Activated T-cell treated with anti-CD3 and anti-CD28 coated beads, Interleukin-2, amount 50 U/mL, for 72 hours (primary cell): ENCODE measurements around the gene SNX8. TPM values are rescaled to one million over a fixed set of nuclear protein-coding genes. Genes with fewer than 3 reads are reported as not detected.
A peak's percentile ranks its signal among the peaks of the same experiment; 100 is the strongest.

Experiments
- ATAC-seq, 2 donors: fragments of 150-1000 bp; cut with Tn5 transposase; replicated peaks in 1 of 2; 2 replicates each; pipeline ENCODE4 v1.10.0; 2021; ENCODE audit warnings: moderate library complexity in 2 of 2, mild to moderate bottlenecking in 1 of 2
- DNase-seq, 2 donors: peaks; one replicate each; pipeline ENCODE4 v3.0.0; 2021 to 2022; ENCODE audit warnings: mixed read lengths in 1 of 2
- H3K27ac Mint-ChIP-seq: one replicate; pipeline ENCODE4 v1.8.0; 2022; ENCODE audit warnings: mild to moderate bottlenecking, moderate library complexity, mixed read lengths
- H3K27me3 Mint-ChIP-seq: one replicate; pipeline ENCODE4 v1.8.0; 2022; ENCODE audit warnings: low read depth, mixed read lengths
- H3K36me3 Mint-ChIP-seq, 2 donors: one replicate each; pipeline ENCODE4 v1.8.0; 2022; ENCODE audit warnings: mixed read lengths in 2 of 2, mild to moderate bottlenecking in 1 of 2; ENCODE audit not compliant: insufficient read depth in 2 of 2
- H3K4me1 Mint-ChIP-seq: one replicate; pipeline ENCODE4 v1.8.0; 2022; ENCODE audit warnings: low read depth, mixed read lengths
- H3K4me3 Mint-ChIP-seq, 2 donors: one replicate each; pipeline ENCODE4 v1.8.0; 2022; ENCODE audit warnings: mild to moderate bottlenecking in 2 of 2, mixed read lengths in 2 of 2, moderate library complexity in 2 of 2
- H3K9me3 Mint-ChIP-seq, 2 donors: one replicate each; pipeline ENCODE4 v1.8.0; 2022; ENCODE audit warnings: mixed read lengths in 2 of 2
- total RNA-seq, 2 donors: library from RNA; stranded (reverse); gene quantifications; one replicate each; pipeline ENCODE4 v1.2.3, GENCODE V29; 2022

SNX8 gene, protein sequence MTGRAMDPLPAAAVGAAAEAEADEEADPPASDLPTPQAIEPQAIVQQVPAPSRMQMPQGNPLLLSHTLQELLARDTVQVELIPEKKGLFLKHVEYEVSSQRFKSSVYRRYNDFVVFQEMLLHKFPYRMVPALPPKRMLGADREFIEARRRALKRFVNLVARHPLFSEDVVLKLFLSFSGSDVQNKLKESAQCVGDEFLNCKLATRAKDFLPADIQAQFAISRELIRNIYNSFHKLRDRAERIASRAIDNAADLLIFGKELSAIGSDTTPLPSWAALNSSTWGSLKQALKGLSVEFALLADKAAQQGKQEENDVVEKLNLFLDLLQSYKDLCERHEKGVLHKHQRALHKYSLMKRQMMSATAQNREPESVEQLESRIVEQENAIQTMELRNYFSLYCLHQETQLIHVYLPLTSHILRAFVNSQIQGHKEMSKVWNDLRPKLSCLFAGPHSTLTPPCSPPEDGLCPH
- total RNA-seq, result 10 to 100 TPM; 25.5 to 31.2 TPM

DNA sequence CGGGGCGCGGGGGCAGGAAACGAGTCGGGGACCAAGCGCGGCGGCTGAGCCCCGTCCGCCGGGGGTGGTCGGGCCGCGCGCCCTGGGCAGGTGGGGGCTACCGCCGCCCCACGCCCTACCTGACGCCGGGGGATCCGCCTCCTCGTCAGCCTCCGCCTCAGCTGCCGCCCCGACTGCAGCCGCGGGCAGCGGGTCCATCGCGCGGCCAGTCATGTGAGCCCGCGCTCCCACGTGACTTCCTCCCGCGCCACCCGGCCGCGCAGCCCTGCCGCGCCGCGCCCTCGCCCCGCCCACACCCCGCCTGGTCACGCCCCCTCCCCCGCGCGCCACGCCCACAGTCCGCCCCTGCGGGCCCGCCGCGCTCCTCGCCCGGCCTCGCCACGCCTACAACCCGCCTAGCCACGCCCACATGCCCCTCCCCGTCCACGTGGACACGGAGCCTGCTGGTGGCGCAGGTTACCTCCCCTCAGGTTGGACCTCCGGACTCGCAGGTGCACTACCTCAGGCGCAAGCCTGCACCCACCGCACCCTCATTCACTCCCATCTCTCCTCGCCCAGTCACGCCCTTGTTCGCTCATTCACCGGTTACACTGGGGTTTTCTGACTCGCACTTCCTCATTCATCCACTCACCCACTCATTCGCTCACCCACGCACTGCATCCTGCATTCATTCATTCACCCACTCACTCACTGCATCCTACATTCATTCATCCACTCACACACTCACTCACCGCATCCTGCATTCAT, at the start of gene SNX8:
Gene SNX8 (minus strand): TSS at position 233 of the 747 bp plus-strand sequence. CDS start 20 bp downstream, at position 213.
- Mint-ChIP-seq H3K4me1 (peaks cover 14% of the 10 kb centered on the region), H3K27ac (peak within 1 kb of the TSS; percentile 92), H3K4me3 (peak within 1 kb of the TSS in 1 of 2 donors; percentile 92), H3K27me3 (no peaks in the 10 kb centered on the region), H3K9me3 (no peaks in the 10 kb centered on the region), H3K36me3 (peaks cover 3 to 7% of the 10 kb centered on the region in 2 donors)
- ATAC-seq, result peak; percentile 92 to 94
- DNase-seq, result peak; percentile 93 to 95

DNA sequence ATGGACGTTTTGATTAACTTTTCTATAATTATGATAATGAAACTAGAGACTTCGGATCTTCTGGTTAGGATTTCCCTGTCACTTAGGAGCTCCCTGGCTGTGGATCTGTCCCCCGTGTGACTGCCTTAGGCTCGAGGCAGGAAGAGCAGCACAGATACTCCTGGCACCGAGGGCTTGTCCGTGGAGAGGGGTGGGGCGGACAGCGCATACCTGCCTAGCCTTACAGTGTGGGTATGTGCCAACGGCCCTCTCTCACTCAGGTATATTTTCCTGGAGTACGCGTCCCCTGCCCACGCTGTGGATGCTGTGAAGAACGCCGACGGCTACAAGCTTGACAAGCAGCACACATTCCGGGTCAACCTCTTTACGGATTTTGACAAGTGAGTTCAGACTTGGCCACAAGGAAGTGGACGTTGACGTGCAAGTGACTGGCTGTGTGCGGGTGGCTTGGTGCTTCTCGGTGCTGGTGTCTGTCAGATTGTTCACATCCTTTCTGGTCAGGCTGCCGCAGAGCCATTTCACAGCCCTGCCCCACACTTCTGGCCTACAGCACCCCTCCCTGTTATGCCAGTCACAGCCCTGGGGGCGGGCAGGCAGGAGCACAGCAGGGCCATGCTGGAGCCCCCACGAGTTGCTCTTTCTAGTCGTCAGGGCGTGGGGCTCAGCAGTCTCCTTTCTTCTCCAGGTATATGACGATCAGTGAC, 48.3 kb upstream of the SNX8 start:
- DNase-seq (no peak), ATAC-seq (no peak)
- Mint-ChIP-seq H3K4me3 (no peak overlapping the region), H3K9me3 (no peaks in the 10 kb centered on the region), H3K27ac (no peak overlapping the region), H3K4me1 (peaks cover 33% of the 10 kb centered on the region), H3K36me3 (peaks cover 6 to 46% of the 10 kb centered on the region in 2 donors), H3K27me3 (no peaks in the 10 kb centered on the region)

DNA sequence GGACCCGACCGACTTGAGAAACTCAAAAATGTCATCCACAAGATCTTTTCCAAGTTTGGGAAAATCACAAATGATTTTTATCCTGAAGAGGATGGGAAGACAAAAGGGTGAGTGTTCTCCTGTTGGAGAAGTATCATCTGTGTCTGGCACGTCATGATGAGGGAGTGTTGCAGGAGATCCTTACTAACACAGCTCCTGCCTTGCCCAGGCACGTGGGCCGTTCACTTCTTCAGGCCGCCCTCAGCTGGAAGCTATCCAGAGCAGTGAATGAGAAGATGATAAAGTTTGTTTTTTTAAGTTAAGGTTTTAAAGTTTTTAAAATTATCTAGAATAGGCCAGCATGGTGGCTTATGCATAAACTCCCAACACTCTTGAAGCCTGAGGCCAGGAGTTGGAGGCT, 46.6 kb upstream of the SNX8 start:
- Mint-ChIP-seq H3K36me3 (peaks cover 5 to 42% of the 10 kb centered on the region in 2 donors), H3K9me3 (no peaks in the 10 kb centered on the region), H3K4me1 (peaks cover 50% of the 10 kb centered on the region), H3K4me3 (no peak overlapping the region), H3K27me3 (no peaks in the 10 kb centered on the region), H3K27ac (peak overlapping the region; percentile 20)
- ATAC-seq (no peak), DNase-seq (no peak)

DNA sequence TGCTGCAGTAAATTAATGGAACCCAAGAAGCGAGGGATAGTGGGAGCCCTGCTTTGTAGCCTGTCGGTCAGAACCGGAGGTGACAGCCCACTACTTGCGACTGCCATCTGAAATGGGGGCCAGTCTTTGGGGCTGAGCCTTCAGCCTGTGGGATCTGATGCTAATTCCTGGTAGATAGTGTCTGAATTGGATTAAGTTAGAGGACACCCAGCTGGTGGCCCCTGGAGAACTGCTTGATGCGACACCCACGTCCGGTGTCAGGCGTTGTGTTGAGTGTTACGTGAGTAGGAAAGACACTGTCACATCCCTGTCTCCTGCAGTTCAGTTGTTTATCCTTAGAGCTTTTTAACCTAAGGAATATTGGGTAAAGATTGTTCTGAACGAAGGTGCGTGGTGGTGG, 45.4 kb upstream of the SNX8 start:
- peak overlapping the region; percentile 42 for H3K27ac Mint-ChIP-seq
- no peaks in the 10 kb centered on the region for H3K27me3 Mint-ChIP-seq
- DNase-seq (no peak), ATAC-seq (no peak)
- H3K4me3 Mint-ChIP-seq, result no peak overlapping the region
- H3K4me1 Mint-ChIP-seq, result peaks cover 51% of the 10 kb centered on the region
- H3K36me3 Mint-ChIP-seq, result peaks cover 3 to 37% of the 10 kb centered on the region in 2 donors
- no peaks in the 10 kb centered on the region for H3K9me3 Mint-ChIP-seq

DNA sequence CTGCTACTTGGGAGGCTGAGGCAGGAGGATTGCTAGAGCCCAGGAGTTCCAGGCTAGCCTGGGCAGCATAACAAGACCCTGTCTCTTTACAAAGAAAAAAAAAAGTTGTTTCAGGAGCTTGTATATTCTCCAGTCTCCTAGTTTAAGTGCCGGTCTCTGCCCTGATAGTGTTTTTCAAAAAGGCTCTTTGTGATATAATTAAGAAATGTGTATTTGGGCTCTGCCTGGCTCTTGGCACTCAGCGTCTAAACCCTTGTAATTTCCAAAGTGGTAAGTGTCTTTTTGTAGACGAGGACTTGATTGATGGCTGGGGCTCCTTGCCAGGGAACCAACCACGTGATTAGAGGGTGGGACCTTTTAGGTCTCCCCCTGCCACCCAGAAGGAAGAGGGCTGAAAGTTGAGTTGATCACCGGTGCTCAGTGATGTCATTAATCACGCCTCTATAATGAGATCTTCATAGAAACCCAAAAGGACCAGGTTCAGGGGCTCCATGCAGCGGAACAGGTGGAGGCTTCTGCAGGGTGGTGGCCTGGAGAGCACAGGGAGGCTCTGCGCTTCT, 44.8 kb upstream of the SNX8 start:
- ATAC-seq (no peak), DNase-seq (no peak)
- H3K4me1 Mint-ChIP-seq, result peaks cover 55% of the 10 kb centered on the region
- peak overlapping the region; percentile 11 to 30 for H3K4me3 Mint-ChIP-seq
- no peak overlapping the region for H3K27ac Mint-ChIP-seq
- H3K27me3 Mint-ChIP-seq, result no peaks in the 10 kb centered on the region
- H3K9me3 Mint-ChIP-seq, result no peaks in the 10 kb centered on the region
- H3K36me3 Mint-ChIP-seq, result peaks cover 4 to 34% of the 10 kb centered on the region in 2 donors

DNA sequence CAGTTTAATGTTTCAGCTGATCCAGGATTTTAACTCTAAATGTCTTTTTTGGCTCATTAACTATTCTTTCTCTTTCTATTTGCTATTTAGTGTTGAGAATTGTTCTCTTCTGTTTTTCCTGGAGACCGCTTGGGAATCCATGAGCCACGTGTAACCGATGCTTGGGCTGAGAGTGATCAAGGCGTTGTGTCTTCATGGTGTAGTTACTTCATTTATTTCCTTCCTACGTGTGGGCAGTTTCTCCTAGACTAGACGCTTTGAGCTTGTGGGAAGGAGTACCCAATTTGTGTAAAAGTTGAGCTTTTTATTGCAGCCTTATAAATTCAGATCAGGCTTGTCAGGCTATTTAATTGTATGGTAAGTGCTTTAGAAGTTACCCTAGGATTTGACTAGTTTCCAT, 43.3 kb upstream of the SNX8 start:
- peak overlapping the region; percentile 16 for H3K27ac Mint-ChIP-seq
- no peak for DNase-seq
- H3K36me3 Mint-ChIP-seq, result peaks cover 4 to 26% of the 10 kb centered on the region in 2 donors
- H3K27me3 Mint-ChIP-seq, result no peaks in the 10 kb centered on the region
- no peak for ATAC-seq
- H3K4me3 Mint-ChIP-seq, result peak overlapping the region; percentile 39 to 79
- peaks cover 61% of the 10 kb centered on the region for H3K4me1 Mint-ChIP-seq
- H3K9me3 Mint-ChIP-seq, result no peaks in the 10 kb centered on the region

DNA sequence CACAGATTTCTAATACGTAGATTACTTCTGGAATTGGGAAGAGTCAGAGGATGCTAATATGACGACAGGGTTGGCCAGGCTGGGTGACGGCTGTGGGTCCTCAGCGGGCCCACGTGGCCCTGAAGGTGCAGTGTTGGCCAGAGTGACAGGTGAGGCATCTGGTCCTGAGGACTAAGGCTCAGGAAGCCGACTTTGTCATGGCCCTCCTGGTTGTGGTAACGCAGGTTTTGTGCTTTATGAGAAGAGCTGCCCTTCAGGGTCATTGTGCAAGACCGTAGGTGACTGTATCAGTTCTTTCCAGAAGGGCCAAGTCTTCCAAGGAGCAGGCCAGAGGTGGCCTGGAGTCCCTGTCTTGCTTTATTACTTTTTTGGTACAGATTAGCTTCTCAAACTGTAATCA, 42.9 kb upstream of the SNX8 start:
- Mint-ChIP-seq H3K4me1 (peaks cover 65% of the 10 kb centered on the region), H3K27ac (peak overlapping the region; percentile 16), H3K9me3 (no peaks in the 10 kb centered on the region), H3K36me3 (peaks cover 4 to 23% of the 10 kb centered on the region in 2 donors), H3K4me3 (peak overlapping the region; percentile 79 to 90), H3K27me3 (no peaks in the 10 kb centered on the region)
- DNase-seq, result no peak
- ATAC-seq, result no peak

DNA sequence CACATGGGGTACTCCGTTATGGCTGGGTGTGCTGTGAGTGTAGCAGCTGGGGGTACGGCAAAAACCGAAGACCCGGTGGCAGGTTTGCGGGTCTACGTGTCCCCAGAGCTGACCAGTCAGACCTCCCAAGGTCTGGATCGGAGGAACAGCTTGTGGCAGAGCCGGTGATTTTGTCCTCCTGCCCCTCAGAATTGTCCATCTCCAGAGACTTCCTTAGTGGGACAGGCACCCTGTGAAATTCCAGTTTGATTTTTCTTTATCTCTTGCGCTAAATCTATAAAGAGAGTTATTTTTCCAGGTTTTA, 41.4 kb upstream of the SNX8 start:
- Mint-ChIP-seq H3K36me3 (peaks cover 4 to 17% of the 10 kb centered on the region in 2 donors), H3K27ac (peak overlapping the region; percentile 93), H3K27me3 (no peaks in the 10 kb centered on the region), H3K9me3 (no peaks in the 10 kb centered on the region), H3K4me1 (peaks cover 66% of the 10 kb centered on the region), H3K4me3 (peak overlapping the region; percentile 79 to 90)
- ATAC-seq (no peak), DNase-seq (no peak)

DNA sequence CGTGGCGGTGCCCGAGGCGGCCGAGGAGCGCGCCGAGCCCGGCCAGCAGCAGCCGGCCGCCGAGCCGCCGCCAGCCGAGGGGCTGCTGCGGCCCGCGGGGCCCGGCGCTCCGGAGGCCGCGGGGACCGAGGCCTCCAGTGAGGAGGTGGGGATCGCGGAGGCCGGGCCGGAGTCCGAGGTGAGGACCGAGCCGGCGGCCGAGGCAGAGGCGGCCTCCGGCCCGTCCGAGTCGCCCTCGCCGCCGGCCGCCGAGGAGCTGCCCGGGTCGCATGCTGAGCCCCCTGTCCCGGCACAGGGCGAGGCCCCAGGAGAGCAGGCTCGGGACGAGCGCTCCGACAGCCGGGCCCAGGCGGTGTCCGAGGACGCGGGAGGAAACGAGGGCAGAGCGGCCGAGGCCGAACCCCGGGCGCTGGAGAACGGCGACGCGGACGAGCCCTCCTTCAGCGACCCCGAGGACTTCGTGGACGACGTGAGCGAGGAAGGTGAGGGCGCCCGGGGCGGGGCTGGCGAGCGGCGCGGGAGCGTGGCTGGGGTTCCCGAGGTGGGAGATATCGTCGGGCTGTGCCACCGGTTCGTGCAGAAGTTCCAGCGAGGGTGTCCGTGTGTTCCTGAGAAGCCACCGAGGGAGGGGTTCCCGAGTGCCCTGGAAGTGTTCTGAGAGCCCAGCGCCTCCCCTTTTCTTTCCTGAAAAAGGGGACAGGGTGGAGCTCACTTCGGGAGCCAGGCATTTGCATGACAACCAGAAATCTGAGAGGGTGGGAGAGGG, 40.9 kb upstream of the SNX8 start:
- ATAC-seq (peak; percentile 2 to 10), DNase-seq (peak; percentile 30 to 36)
- Mint-ChIP-seq H3K27me3 (no peaks in the 10 kb centered on the region), H3K27ac (peak overlapping the region; percentile 100), H3K4me3 (peak overlapping the region; percentile 95 to 98), H3K36me3 (peaks cover 4 to 11% of the 10 kb centered on the region in 2 donors), H3K4me1 (peaks cover 60% of the 10 kb centered on the region), H3K9me3 (no peaks in the 10 kb centered on the region)

DNA sequence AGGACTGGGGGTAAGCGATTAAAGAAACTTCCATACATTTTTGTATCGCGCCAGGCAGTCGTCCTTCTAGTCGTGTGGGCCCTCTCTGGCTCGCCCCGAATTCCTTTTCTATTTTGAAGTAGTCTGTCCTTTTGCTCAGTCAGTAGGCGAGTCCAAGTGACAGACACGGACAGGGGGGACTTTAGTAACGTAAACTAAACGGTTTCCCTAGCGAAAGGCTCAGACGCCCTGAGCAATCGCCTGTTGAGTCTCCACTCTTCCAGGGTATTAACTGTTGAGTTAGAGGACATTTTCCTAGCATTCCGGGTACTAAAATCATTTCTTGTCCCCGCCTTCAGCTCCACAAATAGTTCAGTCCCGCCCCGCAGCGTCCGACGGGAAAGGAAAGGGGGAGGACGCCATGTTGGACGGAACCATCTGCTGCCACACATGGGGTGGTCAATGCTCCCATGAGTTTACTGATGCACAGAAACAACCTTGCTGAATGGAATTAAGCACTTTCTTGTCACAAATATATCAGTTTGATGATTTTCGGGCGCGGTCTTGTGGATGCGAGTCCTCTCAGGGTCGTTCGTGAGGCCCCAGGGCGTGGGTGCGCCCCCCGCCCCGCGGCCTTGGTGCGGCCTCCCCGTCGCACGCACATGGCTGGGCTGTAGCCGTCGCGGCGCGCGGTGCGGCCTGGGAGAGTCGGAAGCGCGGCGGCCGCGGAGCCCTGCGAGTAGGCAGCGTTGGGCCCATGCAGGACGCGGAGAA, 40.1 kb upstream of the SNX8 start, which contains the start of gene EIF3B:
Gene EIF3B (plus strand): TSS at position 642 of the 753 bp plus-strand sequence. CDS start 95 bp downstream, at position 737.
- Mint-ChIP-seq H3K27ac (peak within 1 kb of the TSS; percentile 100), H3K4me1 (peaks cover 53% of the 10 kb centered on the region), H3K9me3 (no peaks in the 10 kb centered on the region), H3K4me3 (peak within 1 kb of the TSS; percentile 95 to 98), H3K27me3 (no peaks in the 10 kb centered on the region), H3K36me3 (peaks cover 4 to 11% of the 10 kb centered on the region in 2 donors)
- peak; percentile 93 to 94 for ATAC-seq
- DNase-seq, result peak; percentile 91

DNA sequence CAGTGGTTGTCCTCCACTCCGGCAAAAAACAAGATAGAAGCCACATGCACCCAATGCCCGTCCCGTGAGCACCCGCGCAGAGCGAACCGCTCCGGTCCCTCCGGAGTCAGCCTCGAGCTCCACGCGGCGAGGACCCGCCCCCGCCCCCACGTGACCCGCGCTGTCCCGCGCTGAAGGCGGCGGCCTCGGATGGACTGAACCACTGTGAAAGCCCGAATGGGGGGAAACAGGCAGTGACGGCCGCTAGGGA, 39.6 kb upstream of the SNX8 start:
- no peaks in the 10 kb centered on the region for H3K27me3 Mint-ChIP-seq
- DNase-seq (peak; percentile 88), ATAC-seq (peak; percentile 74 to 76)
- H3K4me3 Mint-ChIP-seq, result peak overlapping the region; percentile 95 to 98
- peak overlapping the region; percentile 100 for H3K27ac Mint-ChIP-seq
- no peaks in the 10 kb centered on the region for H3K9me3 Mint-ChIP-seq
- H3K36me3 Mint-ChIP-seq, result peaks cover 4 to 11% of the 10 kb centered on the region in 2 donors
- H3K4me1 Mint-ChIP-seq, result peaks cover 48% of the 10 kb centered on the region
